GM19351 (cell line): ENCODE data around the gene ABCC6.
"Not testable (repeated sequence)": the region's sequence is repeated elsewhere in the genome, so short reads cannot be mapped to it uniquely, and the experiment has no call there.

Source experiments
- ATAC-seq: cut with Tn5 transposase; IDR thresholded peaks from one replicate; pipeline ENCODE4 v1.9.1; 2021; ENCODE audit warnings: mild to moderate bottlenecking, moderate library complexity; ENCODE audit not compliant: unreplicated experiment

ABCC6 gene

GRCh38 chr16:16223662-16224241 lies 458 bp upstream of the ABCC6 start:
- ATAC-seq: not testable (repeated sequence)

- not testable (repeated sequence) for ATAC-seq
Measured at GRCh38 chr16:16221382-16221781, 1.9 kb downstream of the ABCC6 start.

GRCh38 chr16:16220449-16220848 lies 2.8 kb downstream of the ABCC6 start:
- ATAC-seq: not testable (repeated sequence)

- not testable (repeated sequence) for ATAC-seq
Measured at GRCh38 chr16:16218787-16219186, 4.5 kb downstream of the ABCC6 start.

- not testable (repeated sequence) for ATAC-seq
Measured at GRCh38 chr16:16218349-16218748, 4.9 kb downstream of the ABCC6 start.

- ATAC-seq: not testable (repeated sequence)
Measured at GRCh38 chr16:16213863-16214293, 9.4 kb downstream of the ABCC6 start.

GRCh38 chr16:16211404-16211803 lies 11.9 kb downstream of the ABCC6 start:
- ATAC-seq: not testable (repeated sequence)

GRCh38 chr16:16208461-16208860 lies 14.8 kb downstream of the ABCC6 start:
- ATAC-seq: not testable (repeated sequence)

GRCh38 chr16:16207787-16208334 lies 15.4 kb downstream of the ABCC6 start:
- not testable (repeated sequence) for ATAC-seq

GRCh38 chr16:16207097-16207786 lies 16.1 kb downstream of the ABCC6 start:
- not testable (repeated sequence) for ATAC-seq

- ATAC-seq: not testable (repeated sequence)
Measured at GRCh38 chr16:16205864-16206263, 17.4 kb downstream of the ABCC6 start.

- ATAC-seq: not testable (repeated sequence)
Measured at GRCh38 chr16:16204552-16204951, 18.7 kb downstream of the ABCC6 start.

GRCh38 chr16:16203494-16203893 lies 19.8 kb downstream of the ABCC6 start:
- not testable (repeated sequence) for ATAC-seq

- ATAC-seq: peak; percentile 39
Measured at GRCh38 chr16:16202400-16203143, 20.7 kb downstream of the ABCC6 start.

GRCh38 chr16:16201880-16202279 lies 21.4 kb downstream of the ABCC6 start:
- ATAC-seq: not testable (repeated sequence)

GRCh38 chr16:16200391-16200790 lies 22.9 kb downstream of the ABCC6 start:
- ATAC-seq: not testable (repeated sequence)

GRCh38 chr16:16199428-16199827 lies 23.9 kb downstream of the ABCC6 start:
- not testable (repeated sequence) for ATAC-seq

GRCh38 chr16:16197966-16198365 lies 25.3 kb downstream of the ABCC6 start:
- ATAC-seq: no peak

GRCh38 chr16:16197331-16197730 lies 26.0 kb downstream of the ABCC6 start:
- no peak for ATAC-seq

GRCh38 chr16:16196099-16196498 lies 27.2 kb downstream of the ABCC6 start:
- no peak for ATAC-seq

GRCh38 chr16:16191493-16192167 lies 31.7 kb downstream of the ABCC6 start:
- no peak for ATAC-seq
